Measurements from ENCODE around the gene ZNF385A. TPM values are rescaled to one million over a fixed set of nuclear protein-coding genes. Genes with fewer than 3 reads are reported as not detected.

Gene ZNF385A
- total RNA-seq, 2 experiments from 2014 or later: 3.8 to 4.7 TPM

DNA sequence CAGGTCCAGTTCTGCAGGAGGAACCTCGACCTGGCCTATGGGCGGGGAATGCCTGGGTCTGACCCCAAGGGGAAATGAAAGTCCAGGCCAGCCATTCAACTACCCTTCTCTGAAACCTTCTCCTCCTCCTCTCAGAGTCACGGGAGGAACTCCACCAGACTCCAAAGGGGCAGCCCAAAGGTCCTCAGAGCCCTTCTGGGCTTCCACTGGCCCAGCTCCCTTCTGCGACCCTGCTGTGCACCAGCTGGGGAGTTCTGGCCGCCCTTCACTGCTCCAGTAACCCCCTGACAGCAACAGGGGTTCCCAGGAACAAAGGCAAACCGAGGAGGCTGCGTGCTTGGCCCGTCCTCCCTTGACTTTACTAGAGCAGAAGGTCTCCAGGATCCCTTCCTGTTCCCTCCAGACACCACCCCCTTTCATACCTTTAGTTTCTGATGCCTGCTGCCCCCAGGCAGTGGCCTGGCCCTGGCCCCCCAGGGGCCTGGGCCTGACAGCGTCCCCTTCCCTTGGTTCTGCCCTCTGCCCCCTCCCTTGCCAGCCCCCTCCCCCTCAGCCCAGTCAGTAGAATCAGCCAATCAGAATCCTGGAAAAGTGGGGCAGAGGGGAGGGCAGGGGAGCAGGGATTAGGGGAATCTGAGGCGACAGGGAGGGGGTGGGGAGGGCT lies 850 bp upstream of the ZNF385A start:
- H3K4me1 ChIP-seq (ENCODE audit: insufficient read depth, low read length): peaks cover 9% of the 10 kb centered on the region
- H3K27ac Mint-ChIP-seq: no peak overlapping the region
- CTCF ChIA-PET: interaction anchor here (1.6 kb wide), 1 partner anchor 19 kb away, joined by 4 read pairs; no protein-coding TSS in a partner anchor

DNA sequence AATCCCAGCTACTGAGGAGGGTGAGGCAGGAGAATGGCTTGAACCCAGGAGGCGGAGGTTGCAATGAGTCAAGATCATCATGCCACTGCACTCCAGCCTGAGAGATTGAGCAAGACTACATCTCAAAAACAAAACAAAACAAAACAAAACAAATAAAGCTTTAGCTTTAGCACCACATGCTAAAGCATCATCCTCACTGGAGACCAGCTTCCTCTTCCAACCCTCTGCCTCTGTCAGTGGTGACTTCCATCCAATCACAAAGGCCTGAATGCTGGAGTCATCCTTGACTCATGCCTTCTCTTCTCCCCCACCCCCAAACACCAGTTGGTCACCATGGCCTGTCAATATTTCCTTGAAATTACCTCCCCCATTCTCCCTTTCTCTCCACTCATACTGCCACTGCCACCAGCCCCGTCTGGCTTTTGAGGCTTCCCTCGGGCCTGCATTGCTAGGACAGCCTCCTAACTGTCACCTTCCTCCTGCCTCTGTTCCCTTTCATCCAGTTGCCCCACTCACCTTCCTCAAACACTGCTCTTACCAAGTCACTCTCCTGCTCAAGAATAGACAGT lies 1.4 kb downstream of the ZNF385A start:
- intact Hi-C loops (cut with DNase I, micrococcal nuclease): loop anchor here in 1 of 2 experiments (5.0 kb wide), 1 partner anchor 376 kb away; the partner anchor contains the start of gene HOXC8
- no peaks in the 10 kb centered on the region for H3K27me3 Mint-ChIP-seq
- ATAC-seq (ENCODE audit: poor library complexity) (no peak), DNase-seq (peak in 3 of 14 experiments; percentile 21 to 77 (median 66))
- ChIA-PET CTCF (no interaction called here), POLR2A (no interaction called here)
- TF ChIP-seq, protein P1, sequence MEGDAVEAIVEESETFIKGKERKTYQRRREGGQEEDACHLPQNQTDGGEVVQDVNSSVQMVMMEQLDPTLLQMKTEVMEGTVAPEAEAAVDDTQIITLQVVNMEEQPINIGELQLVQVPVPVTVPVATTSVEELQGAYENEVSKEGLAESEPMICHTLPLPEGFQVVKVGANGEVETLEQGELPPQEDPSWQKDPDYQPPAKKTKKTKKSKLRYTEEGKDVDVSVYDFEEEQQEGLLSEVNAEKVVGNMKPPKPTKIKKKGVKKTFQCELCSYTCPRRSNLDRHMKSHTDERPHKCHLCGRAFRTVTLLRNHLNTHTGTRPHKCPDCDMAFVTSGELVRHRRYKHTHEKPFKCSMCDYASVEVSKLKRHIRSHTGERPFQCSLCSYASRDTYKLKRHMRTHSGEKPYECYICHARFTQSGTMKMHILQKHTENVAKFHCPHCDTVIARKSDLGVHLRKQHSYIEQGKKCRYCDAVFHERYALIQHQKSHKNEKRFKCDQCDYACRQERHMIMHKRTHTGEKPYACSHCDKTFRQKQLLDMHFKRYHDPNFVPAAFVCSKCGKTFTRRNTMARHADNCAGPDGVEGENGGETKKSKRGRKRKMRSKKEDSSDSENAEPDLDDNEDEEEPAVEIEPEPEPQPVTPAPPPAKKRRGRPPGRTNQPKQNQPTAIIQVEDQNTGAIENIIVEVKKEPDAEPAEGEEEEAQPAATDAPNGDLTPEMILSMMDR (IDR thresholded peaks at IDR 0.05): no peak
- no peaks in the 10 kb centered on the region for H3K36me3 ChIP-seq (ENCODE audit: insufficient read depth, low read length)
- no peaks in the 10 kb centered on the region for H3K9me3 ChIP-seq (ENCODE audit: control insufficient read depth in 1 of 2, insufficient read depth in 1 of 2, low read length in 2 of 2)
- H3K27me3 ChIP-seq (ENCODE audit: control insufficient read depth in 1 of 2, insufficient read depth in 2 of 2, low read length in 2 of 2): no peaks in the 10 kb centered on the region
- no peak overlapping the region for H3K4me3 ChIP-seq (ENCODE audit: low read length)
- no peak overlapping the region for H3K27ac Mint-ChIP-seq
- peaks cover 7% of the 10 kb centered on the region for H3K4me1 ChIP-seq (ENCODE audit: insufficient read depth, low read length)
- no peak overlapping the region for H3K4me3 Mint-ChIP-seq
- no peaks in the 10 kb centered on the region for H3K36me3 Mint-ChIP-seq (ENCODE audit: low read depth)
- H3K4me1 Mint-ChIP-seq (ENCODE audit: low read depth): peaks cover 12% of the 10 kb centered on the region
- no peaks in the 10 kb centered on the region for H3K9me3 Mint-ChIP-seq
- peak overlapping the region in 1 of 2 donors; percentile 52 for H3K27ac ChIP-seq (ENCODE audit: low read depth in 1 of 2, low read length in 2 of 2)

More for the DNA sequence above, 850 bp upstream of the ZNF385A start:
- H3K36me3 Mint-ChIP-seq (ENCODE audit: low read depth): no peaks in the 10 kb centered on the region
- no peaks in the 10 kb centered on the region for H3K27me3 Mint-ChIP-seq
- ATAC-seq (ENCODE audit: poor library complexity) (no peak), DNase-seq (peak in 2 of 14 experiments; percentile 59 to 63)
- H3K27ac ChIP-seq (ENCODE audit: low read depth in 1 of 2, low read length in 2 of 2): no peak overlapping the region
- no peaks in the 10 kb centered on the region for H3K27me3 ChIP-seq (ENCODE audit: control insufficient read depth in 1 of 2, insufficient read depth in 2 of 2, low read length in 2 of 2)
- no peaks in the 10 kb centered on the region for H3K9me3 Mint-ChIP-seq
- POLR2A ChIA-PET: no interaction called here
- no peak overlapping the region for H3K4me3 ChIP-seq (ENCODE audit: low read length)
- peaks cover 16% of the 10 kb centered on the region for H3K4me1 Mint-ChIP-seq (ENCODE audit: low read depth)
- intact Hi-C loops (cut with DNase I, micrococcal nuclease): no loop called here
- TF ChIP-seq, protein P1 (IDR thresholded peaks at IDR 0.05): no peak
- H3K9me3 ChIP-seq (ENCODE audit: control insufficient read depth in 1 of 2, insufficient read depth in 1 of 2, low read length in 2 of 2): no peaks in the 10 kb centered on the region
- no peaks in the 10 kb centered on the region for H3K36me3 ChIP-seq (ENCODE audit: insufficient read depth, low read length)
- no peak overlapping the region for H3K4me3 Mint-ChIP-seq

DNA sequence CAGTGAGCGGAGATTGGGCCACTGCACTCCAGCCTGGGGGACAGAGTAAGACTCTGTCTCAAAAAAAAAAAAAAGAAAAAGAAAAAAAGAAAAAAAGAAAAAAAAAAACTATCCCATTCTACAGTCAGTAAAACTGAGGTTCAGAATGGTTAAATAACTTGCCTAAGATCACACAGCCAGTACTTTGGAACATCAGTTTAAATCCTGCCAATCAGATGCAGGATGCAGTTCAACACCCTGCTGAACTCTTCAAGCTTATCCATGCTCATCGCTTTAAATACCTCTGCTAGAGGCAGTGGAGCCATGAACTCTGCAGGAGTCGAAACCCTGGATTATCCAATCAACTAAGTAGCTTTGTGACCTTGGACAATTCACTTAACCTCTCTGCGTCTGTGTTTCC lies 3.4 kb downstream of the ZNF385A start:
- H3K27ac Mint-ChIP-seq: no peak overlapping the region
- ChIA-PET CTCF (interaction anchor here (2.2 kb wide), 1 partner anchor 44 kb away, joined by 11 read pairs; no protein-coding TSS in a partner anchor), POLR2A (interaction anchor here (1.3 kb wide), 1 partner anchor 101 kb away, joined by 4 read pairs; the partner anchor contains the start of genes CBX5 and HNRNPA1)
- Histone ChIP-seq H3K27ac (ENCODE audit: low read depth in 1 of 2, low read length in 2 of 2) (no peak overlapping the region), H3K27me3 (ENCODE audit: control insufficient read depth in 1 of 2, insufficient read depth in 2 of 2, low read length in 2 of 2) (no peaks in the 10 kb centered on the region), H3K4me3 (ENCODE audit: low read length) (no peak overlapping the region), H3K4me1 (ENCODE audit: insufficient read depth, low read length) (peaks cover 7% of the 10 kb centered on the region), H3K36me3 (ENCODE audit: insufficient read depth, low read length) (no peaks in the 10 kb centered on the region), H3K9me3 (ENCODE audit: control insufficient read depth in 1 of 2, insufficient read depth in 1 of 2, low read length in 2 of 2) (no peaks in the 10 kb centered on the region)
- no peaks in the 10 kb centered on the region for H3K27me3 Mint-ChIP-seq
- intact Hi-C loops (cut with DNase I, micrococcal nuclease): loop anchor here in 1 of 2 experiments (5.0 kb wide), 1 partner anchor 374 kb away; the partner anchor contains the start of gene HOXC8
- DNase-seq (no peak), ATAC-seq (ENCODE audit: poor library complexity) (no peak)
- H3K4me3 Mint-ChIP-seq: no peak overlapping the region
- TF ChIP-seq, protein P1 (IDR thresholded peaks at IDR 0.05): no peak
- no peaks in the 10 kb centered on the region for H3K9me3 Mint-ChIP-seq
- peaks cover 6% of the 10 kb centered on the region for H3K4me1 Mint-ChIP-seq (ENCODE audit: low read depth)
- no peaks in the 10 kb centered on the region for H3K36me3 Mint-ChIP-seq (ENCODE audit: low read depth)

All from CD4-positive, alpha-beta T cell (primary cell).